ENCODE measurements around the gene CDC42BPG.

GRCh38 chr11:64881476-64881875 is 37.0 kb upstream of the CDC42BPG start:
- no peak for TF ChIP-seq CTCF (IDR thresholded peaks at IDR 0.05)
- no peak for TF ChIP-seq MAX (CRISPR knock-in tag; IDR thresholded peaks at IDR 0.05)
